Adipose tissue (tissue), 3 donors: ENCODE data around the gene EVA1A. TPM values are rescaled to one million over a fixed set of nuclear protein-coding genes. Genes with fewer than 3 reads are reported as not detected.

Experiments
- H3K27ac ChIP-seq: one replicate; pipeline ENCODE4 v1.5.1; 2013; ENCODE audit warnings: low read depth, low read length
- WGBS, 3 donors: extraction: QIAGEN DNeasy Blood & Tissue Kit; methylation state at CpG; one replicate each; pipeline ENCODE4 v1.1.7; 2013; 5-methylcytosine and 5-hydroxymethylcytosine counted together
- polyA plus RNA-seq, 3 donors: library from polyadenylated mRNA; stranded (reverse); fragments of 200-250 nt; gene quantifications; one replicate each; pipeline ENCODE4 v1.2.3, GENCODE V29; 2013
- donor health status: healthy with polysubstance abuse.
- donor health status: Bipolar disorder and iron deficiency.
- donor health status: healthy.

EVA1A gene
- polyA plus RNA-seq, result 10 to 100 TPM in 1 of 3 donors, 1 to 10 TPM in 1, under 1 TPM in 1; 0.79 to 37.3 (median 2.4) TPM

DNA sequence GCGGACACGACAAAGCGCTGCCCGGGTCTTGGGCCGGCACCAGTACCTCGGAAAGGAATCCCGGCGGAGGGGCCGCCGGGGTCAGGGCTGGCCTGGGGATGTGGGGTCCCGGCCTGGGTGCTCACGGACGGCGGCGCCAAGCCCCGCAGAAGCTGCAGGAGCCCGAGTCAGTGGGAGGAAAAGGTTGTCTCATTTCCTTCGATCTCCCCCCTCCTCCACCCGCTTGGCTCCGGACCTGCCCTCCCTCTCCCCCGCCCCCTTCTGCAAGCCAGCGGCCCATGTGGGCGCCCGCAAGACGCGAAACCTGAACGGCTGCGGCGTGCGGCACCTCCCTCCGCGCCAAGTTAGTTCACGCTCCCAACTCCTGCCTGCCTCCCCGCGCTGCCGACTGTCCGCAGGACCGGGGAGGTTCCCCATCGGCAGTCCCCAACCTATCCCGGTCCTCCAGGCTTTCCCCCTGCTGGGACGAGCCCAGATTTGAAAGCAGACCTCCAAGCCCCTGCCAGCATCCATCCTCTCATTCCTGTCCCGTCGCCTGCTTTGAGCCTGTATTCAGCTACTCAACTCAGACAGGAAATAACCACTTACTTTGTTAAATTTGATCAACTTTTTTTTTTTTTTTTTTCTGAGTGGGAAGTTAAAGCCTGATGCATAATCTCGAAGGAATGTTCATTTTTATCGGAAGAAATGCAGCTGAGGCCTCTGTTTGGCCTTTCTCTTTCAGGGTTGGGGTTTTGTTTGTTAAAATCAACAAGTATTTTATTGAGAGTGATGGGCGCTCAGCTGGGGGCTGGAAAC is at the start of gene EVA1A:
TSS of gene EVA1A (minus strand) at position 172 of the 798 bp plus-strand sequence. CDS start 42,799 bp downstream, outside the sequence.
- WGBS, 3 donors, result 2 to 3% (median 2%) methylated on average over 44 to 46 of the region's 46 CpGs

GRCh38 chr2:75609937-75610508 is 49.3 kb upstream of the EVA1A start:
- no peak overlapping the region for H3K27ac ChIP-seq
- WGBS, 3 donors, result 77 to 83% (median 80%) methylated on average over 7 of the region's 7 CpGs

More for the DNA sequence above, at the start of gene EVA1A:
- no peak within 1 kb of the TSS for H3K27ac ChIP-seq

- 40 to 56% (median 52%) methylated on average over 5 of the region's 5 CpGs for WGBS, 3 donors
- no peak overlapping the region for H3K27ac ChIP-seq
Observed at GRCh38 chr2:75609334-75609689, 48.6 kb upstream of the EVA1A start.

- no peak overlapping the region for H3K27ac ChIP-seq
- 9 to 13% (median 13%) methylated on average over 25 of the region's 25 CpGs for WGBS, 3 donors
Observed at GRCh38 chr2:75608684-75609333, 48.1 kb upstream of the EVA1A start.

DNA sequence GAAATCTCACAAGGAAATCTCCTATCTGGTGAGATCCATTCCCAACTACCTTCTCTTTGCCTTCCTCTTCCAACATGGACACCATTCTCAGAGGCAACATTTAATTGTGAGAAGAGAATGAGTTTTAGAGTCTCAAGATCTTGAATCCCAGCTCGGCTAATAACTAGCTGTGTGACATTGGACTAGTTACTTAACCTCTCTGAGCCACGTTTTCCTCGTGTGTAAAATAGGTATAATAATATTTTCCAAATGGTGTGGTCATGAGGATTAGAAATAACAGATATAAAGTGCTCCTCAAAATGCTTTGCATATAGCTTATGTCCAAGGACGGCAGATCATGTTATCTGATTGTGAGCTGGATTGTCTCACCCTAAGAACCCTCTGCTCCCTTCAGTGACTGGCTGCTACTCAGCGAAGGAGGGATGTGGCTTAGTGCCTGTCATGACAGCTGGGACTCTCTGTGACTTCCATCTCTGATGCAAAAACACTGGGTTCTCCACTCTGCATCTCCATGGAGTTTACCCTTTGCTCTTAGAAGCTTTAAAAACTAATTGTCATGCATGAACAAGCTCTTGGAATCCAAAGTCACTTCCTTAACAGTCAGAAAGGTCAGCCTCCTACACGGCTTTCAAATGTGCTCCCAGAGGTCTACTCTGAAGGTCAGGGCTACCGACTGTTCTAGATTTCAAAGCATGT is 47.4 kb upstream of the EVA1A start:
- no peak overlapping the region for H3K27ac ChIP-seq
- 55 to 62% (median 61%) methylated on average over 7 of the region's 7 CpGs for WGBS, 3 donors

GRCh38 chr2:75607400-75607798 is 46.7 kb upstream of the EVA1A start:
- H3K27ac ChIP-seq, result no peak overlapping the region
- WGBS, 3 donors, result 88 to 95% (median 88%) methylated on average over 3 of the region's 3 CpGs

- no peak overlapping the region for H3K27ac ChIP-seq
- 66 to 85% (median 81%) methylated on average over 8 of the region's 8 CpGs for WGBS, 3 donors
Observed at GRCh38 chr2:75606761-75607399, 46.1 kb upstream of the EVA1A start.

DNA sequence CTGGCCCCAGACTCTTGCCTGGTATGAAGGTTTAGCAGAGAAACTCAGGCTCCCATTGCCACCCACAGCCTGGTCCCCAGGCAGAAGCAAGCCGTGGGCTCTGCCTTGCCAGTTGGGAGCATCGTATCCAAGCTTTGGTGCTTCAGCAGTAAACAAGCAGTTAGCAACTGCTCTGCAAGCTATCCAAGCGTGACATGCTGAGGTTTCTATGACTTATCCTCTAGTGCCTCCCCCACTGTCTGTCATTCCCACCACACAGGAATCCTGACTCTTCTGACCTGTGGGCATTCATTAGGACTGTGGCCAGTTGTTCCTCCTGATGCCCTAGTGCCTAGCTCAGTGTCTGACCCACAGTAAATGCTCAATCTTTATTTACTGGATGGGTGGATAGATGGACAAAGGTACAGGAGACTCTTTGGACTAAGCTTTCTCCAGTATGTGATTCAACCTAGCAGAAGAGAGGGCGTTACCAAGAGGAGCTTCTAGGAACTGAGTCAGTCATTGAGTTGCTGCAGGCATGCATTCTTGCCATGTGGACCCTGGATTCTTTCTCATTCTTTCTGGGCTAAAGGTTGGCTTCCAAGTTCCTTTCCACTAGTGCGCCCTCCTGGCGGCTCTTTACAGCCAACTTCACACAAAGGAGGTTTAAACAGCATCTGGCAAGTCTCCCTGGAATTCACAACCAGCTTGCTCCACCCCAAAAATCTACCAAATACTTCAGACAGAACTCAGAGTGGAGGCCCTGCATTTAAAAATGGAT is 45.2 kb upstream of the EVA1A start:
- 60 to 74% (median 66%) methylated on average over 6 of the region's 6 CpGs for WGBS, 3 donors
- no peak overlapping the region for H3K27ac ChIP-seq

GRCh38 chr2:75604484-75604883 is 43.7 kb upstream of the EVA1A start:
- 78 to 90% (median 85%) methylated on average over 4 of the region's 4 CpGs for WGBS, 3 donors
- H3K27ac ChIP-seq, result no peak overlapping the region

- no peak overlapping the region for H3K27ac ChIP-seq
- 90 to 100% (median 96%) methylated on average over 1 of the region's 1 CpG for WGBS, 3 donors
Observed at GRCh38 chr2:75603477-75603876, 42.7 kb upstream of the EVA1A start.

DNA sequence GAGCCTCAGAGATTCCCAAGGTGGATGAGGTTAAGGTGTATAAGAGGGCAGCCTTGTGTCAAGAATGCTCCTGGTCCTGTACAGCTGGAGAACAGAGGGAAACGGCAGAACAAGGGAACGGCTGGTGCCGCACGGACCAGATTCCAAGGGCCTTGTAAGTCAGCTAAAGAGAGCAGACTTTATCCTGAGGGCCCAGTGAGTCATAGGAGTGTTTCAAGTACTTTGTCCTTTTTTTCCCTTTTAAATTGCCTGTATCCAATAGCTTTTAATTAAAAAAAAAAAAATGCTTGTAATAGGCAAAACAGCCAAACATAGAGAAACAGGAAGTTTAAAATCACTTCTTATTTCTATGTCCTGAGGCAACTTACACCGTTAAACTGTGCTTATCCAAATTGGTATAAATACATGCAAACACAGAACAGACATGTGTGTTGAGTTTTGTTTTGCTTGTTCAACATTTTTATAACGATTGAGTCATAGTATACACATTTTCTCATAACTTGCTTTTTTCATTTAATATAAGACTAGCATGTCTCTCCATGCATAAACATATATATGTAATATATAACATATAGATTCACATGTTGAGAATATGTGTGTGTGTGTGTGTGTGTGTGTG is 42.1 kb upstream of the EVA1A start:
- WGBS, 3 donors, result 64 to 74% (median 70%) methylated on average over 6 of the region's 6 CpGs
- H3K27ac ChIP-seq, result no peak overlapping the region

DNA sequence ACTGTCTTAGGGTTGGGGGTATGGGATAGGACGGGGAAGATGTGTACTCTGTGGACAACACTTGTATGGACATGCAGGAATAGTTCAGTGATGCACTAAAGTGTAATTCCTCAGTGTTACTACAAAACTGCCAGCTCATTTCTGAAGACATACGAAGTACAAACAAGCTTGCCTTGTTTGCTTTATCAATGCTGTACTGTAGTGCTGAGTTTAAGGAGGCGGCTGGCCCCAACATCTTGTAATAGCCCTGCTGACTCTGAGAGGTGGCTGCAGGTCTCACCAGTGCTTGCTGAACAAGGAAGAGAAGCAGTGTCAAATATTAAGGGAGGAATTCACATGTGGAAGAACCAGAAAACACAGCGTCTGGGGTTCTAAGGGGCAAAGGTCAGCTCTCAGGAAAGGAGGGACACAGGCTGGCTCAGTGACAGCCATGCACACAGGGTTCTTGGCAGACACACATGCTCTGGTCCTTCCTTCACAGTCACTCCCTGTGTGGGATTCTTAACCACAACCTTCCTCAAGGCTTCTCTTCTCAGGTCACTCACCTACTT is 39.8 kb upstream of the EVA1A start:
- H3K27ac ChIP-seq, result no peak overlapping the region
- 44 to 83% (median 77%) methylated on average over 4 of the region's 4 CpGs for WGBS, 3 donors

- WGBS, 3 donors, result 91 to 96% (median 92%) methylated on average over 8 of the region's 8 CpGs
- H3K27ac ChIP-seq, result no peak overlapping the region
Observed at GRCh38 chr2:75598589-75599155, 37.9 kb upstream of the EVA1A start.

DNA sequence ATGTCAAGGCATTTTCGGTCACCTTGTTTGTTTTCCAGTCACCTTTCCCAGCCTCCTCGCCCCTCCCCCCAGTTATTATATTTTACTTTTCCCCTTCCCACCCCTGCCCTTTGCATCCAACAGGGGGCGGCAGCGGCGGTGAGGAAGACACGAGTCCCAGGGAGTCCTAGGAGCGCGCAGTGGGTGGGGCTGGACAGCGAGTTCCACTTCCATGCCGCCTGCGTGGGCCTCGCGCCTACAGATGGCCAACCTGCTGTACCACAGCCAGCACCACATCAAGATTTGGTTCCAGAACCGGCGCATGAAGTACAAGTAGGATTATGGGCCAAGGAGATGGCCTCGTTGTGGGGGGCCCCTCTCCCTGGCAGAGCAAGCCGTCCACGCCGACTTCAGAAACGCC is 37.2 kb upstream of the EVA1A start:
- 91 to 95% (median 93%) methylated on average over 20 of the region's 20 CpGs for WGBS, 3 donors
- H3K27ac ChIP-seq, result no peak overlapping the region

DNA sequence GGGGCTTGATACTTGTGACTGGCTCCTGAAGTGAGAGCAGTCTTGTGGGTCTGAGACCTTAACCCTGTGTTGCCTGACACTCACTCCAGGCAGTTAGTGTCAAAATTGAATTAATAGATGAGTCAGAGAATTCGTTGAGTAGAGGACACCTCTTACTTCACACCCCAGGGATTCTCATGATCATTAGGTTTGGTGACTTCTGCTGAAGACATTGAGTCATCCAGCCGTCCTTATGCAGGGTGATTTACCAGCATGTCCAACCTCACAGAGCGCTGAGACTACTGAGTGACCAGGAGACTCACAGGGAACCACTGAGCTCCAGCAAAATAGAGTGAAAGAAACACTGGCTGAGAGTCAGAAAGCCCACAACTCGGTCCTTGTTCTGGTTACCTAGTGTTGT is 36.0 kb upstream of the EVA1A start:
- H3K27ac ChIP-seq, result no peak overlapping the region
- WGBS, 3 donors, result 80 to 85% (median 81%) methylated on average over 4 of the region's 4 CpGs

GRCh38 chr2:75595541-75596395 is 35.0 kb upstream of the EVA1A start:
- 70 to 79% (median 78%) methylated on average over 1 of the region's 1 CpG for WGBS, 3 donors
- no peak overlapping the region for H3K27ac ChIP-seq
